WTC11 (cell line): Measurements from ENCODE around the gene MBP. TPM values are rescaled to one million over a fixed set of nuclear protein-coding genes. Genes with fewer than 3 reads are reported as not detected.

Experiments
- ATAC-seq: fragments of 200-7000 bp; cut with Tn5 transposase; 2 replicates; pipeline ENCODE4 v1.10.0; 2021; ENCODE audit warnings: mild to moderate bottlenecking, moderate library complexity
- CTCF ChIA-PET: fragments of 300-600 bp; sonication (Branson Sonifier 250); formaldehyde crosslinking; loops from one replicate; lab custom pipeline; 2021; ENCODE audit warnings: antibody characterized with exemption; lab: Charles Lee
- POLR2A ChIA-PET: fragments of 350-600 bp; sonication (Branson Sonifier 250); formaldehyde crosslinking; loops from one replicate; lab custom pipeline; 2021; ENCODE audit warnings: antibody characterized with exemption; lab: Charles Lee
- DNase-seq: peaks from one replicate; pipeline ENCODE4 v3.0.0; 2021; ENCODE audit warnings: low spot score
- H3K27ac Mint-ChIP-seq: 2 replicates; pipeline ENCODE4 v1.8.0; 2021; ENCODE audit warnings: mixed read lengths
- H3K27me3 Mint-ChIP-seq: 2 replicates; pipeline ENCODE4 v1.8.0; 2021; ENCODE audit warnings: low read depth, mild to moderate bottlenecking, moderate library complexity, mixed read lengths
- H3K36me3 Mint-ChIP-seq: 2 replicates; pipeline ENCODE4 v1.8.0; 2021; ENCODE audit warnings: mixed read lengths
- H3K4me1 Mint-ChIP-seq: 2 replicates; pipeline ENCODE4 v1.8.0; 2022; ENCODE audit warnings: mixed read lengths
- H3K4me3 Mint-ChIP-seq: 2 replicates; pipeline ENCODE4 v1.8.0; 2021; ENCODE audit warnings: mild to moderate bottlenecking, moderate library complexity, mixed read lengths
- H3K9me3 Mint-ChIP-seq: 2 replicates; pipeline ENCODE4 v1.8.0; 2021; ENCODE audit warnings: mixed read lengths
- ATF1 ChIP-seq: sonication (generic); formaldehyde crosslinking; IDR thresholded peaks from 2 replicates; pipeline ENCODE4 v1.8.1; 2023; ENCODE audit warnings: mild to moderate bottlenecking, moderate library complexity, missing genetic modification reagents
- ETV6 ChIP-seq: sonication (generic); formaldehyde crosslinking; IDR thresholded peaks from 2 replicates; pipeline ENCODE4 v1.8.1; 2022; ENCODE audit warnings: mild to moderate bottlenecking, missing genetic modification reagents
- FOXJ3 ChIP-seq: sonication (generic); formaldehyde crosslinking; IDR thresholded peaks from 2 replicates; pipeline ENCODE4 v1.9.0; 2021; ENCODE audit warnings: missing genetic modification reagents, mild to moderate bottlenecking, borderline replicate concordance
- GABPB1 ChIP-seq: sonication (generic); formaldehyde crosslinking; IDR thresholded peaks from 2 replicates; pipeline ENCODE4 v1.8.1; 2023; ENCODE audit warnings: mild to moderate bottlenecking, missing genetic modification reagents
- NFYB ChIP-seq: sonication (generic); formaldehyde crosslinking; conservative IDR thresholded peaks from 2 replicates; pipeline ENCODE4 v1.8.0; 2022; ENCODE audit warnings: low read depth, missing genetic modification reagents
- SMAD3 ChIP-seq: sonication (generic); formaldehyde crosslinking; IDR thresholded peaks from 2 replicates; pipeline ENCODE4 v1.8.0; 2022; ENCODE audit warnings: missing genetic modification reagents, mild to moderate bottlenecking, borderline replicate concordance
- TEAD4 ChIP-seq: sonication (generic); formaldehyde crosslinking; IDR thresholded peaks from 2 replicates; pipeline ENCODE4 v1.8.0; 2022; ENCODE audit warnings: mild to moderate bottlenecking, missing genetic modification reagents
- total RNA-seq: library from RNA; stranded (reverse); gene quantifications from 3 replicates; pipeline ENCODE4 v1.2.3, GENCODE V29; 2021
- TF ChIP-seq, protein P1 (sequence below): sonication (generic); formaldehyde crosslinking; IDR thresholded peaks from 2 replicates; pipeline ENCODE4 v1.8.0; 2023; ENCODE audit warnings: mild to moderate bottlenecking, missing genetic modification reagents
- TF ChIP-seq, protein P2 (sequence below): sonication (generic); formaldehyde crosslinking; conservative IDR thresholded peaks from 2 replicates; pipeline ENCODE4 v1.8.1; 2023; ENCODE audit warnings: mild to moderate bottlenecking, low read depth, missing genetic modification reagents, moderate library complexity
- TF ChIP-seq, protein P3 (sequence below): sonication (generic); formaldehyde crosslinking; IDR thresholded peaks from 2 replicates; pipeline ENCODE4 v1.8.1; 2023; ENCODE audit warnings: mild to moderate bottlenecking, moderate library complexity, missing genetic modification reagents
- TF ChIP-seq, protein P4 (sequence below): fragments of 250-450 bp; sonication (Bioruptor Pico); conservative IDR thresholded peaks from 2 replicates; pipeline ENCODE4 v1.9.0; 2021; ENCODE audit warnings: mild to moderate bottlenecking

Gene MBP
- total RNA-seq, 1 experiment from 2014 or later: 19.6 TPM

DNA sequence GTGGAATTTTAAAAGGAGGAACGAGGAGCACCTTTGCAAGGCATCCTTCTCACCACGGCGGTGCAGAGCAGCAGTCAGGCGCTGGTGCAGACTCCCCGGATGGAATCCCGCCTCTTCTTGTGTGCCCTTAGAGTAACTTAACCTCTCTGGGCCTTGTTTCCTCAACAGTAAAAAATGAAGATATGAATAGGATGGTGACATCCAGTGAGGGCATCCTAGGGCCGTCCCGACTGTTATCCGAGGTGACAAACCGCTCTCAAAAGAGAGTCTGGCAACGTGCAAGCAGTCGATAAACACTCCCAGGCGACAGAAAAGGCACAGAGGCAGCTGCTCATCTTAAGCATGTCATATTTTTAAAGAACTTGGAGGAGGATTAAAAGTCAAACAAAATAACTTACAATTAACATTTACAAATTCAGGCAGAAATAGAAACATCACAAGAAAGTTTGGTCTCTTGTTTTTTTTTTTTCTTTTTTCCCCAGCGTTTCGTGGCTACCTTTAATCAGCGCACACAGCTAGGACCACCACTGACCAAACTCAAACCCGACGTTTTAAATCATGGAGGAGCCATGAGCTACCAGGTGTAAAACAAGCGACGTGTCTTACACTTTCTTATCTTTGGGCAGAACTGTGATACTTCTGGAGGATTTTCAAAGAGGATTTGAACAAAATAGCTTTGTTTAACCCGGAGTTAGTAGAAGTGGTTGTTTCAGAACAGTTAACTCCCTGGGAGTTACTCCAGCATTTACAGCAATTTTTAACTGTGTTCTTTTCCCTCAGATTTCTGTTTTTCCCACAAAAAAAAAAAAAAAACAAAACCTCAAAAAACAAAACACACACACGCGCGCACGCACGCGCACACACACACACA lies 2.1 kb downstream of the MBP start:
- Mint-ChIP-seq H3K27ac (no peak overlapping the region), H3K9me3 (no peaks in the 10 kb centered on the region), H3K4me3 (peak overlapping the region; percentile 82), H3K36me3 (0 out of 2 replicates have a peak, but pooled peaks cover 3% of the 10 kb centered on the region), H3K27me3 (peaks cover 40% of the 10 kb centered on the region), H3K4me1 (peaks cover 31% of the 10 kb centered on the region)
- ATAC-seq (no peak), DNase-seq (no peak)
- POLR2A ChIA-PET: interaction anchor here (0.7 kb wide), 1 partner anchor 36 kb away, joined by 6 read pairs; no protein-coding TSS in a partner anchor
- CTCF ChIA-PET: interaction anchor here (0.7 to 1.7 kb wide), 3 partner anchors 9 to 572 kb away, joined by 3 to 6 read pairs (median 3); no protein-coding TSS in a partner anchor
- TF ChIP-seq FOXJ3 (CRISPR knock-in tag) (no peak), NFYB (CRISPR knock-in tag) (no peak), ETV6 (CRISPR knock-in tag) (no peak), TEAD4 (CRISPR knock-in tag) (no peak)
- TF ChIP-seq, protein P1, sequence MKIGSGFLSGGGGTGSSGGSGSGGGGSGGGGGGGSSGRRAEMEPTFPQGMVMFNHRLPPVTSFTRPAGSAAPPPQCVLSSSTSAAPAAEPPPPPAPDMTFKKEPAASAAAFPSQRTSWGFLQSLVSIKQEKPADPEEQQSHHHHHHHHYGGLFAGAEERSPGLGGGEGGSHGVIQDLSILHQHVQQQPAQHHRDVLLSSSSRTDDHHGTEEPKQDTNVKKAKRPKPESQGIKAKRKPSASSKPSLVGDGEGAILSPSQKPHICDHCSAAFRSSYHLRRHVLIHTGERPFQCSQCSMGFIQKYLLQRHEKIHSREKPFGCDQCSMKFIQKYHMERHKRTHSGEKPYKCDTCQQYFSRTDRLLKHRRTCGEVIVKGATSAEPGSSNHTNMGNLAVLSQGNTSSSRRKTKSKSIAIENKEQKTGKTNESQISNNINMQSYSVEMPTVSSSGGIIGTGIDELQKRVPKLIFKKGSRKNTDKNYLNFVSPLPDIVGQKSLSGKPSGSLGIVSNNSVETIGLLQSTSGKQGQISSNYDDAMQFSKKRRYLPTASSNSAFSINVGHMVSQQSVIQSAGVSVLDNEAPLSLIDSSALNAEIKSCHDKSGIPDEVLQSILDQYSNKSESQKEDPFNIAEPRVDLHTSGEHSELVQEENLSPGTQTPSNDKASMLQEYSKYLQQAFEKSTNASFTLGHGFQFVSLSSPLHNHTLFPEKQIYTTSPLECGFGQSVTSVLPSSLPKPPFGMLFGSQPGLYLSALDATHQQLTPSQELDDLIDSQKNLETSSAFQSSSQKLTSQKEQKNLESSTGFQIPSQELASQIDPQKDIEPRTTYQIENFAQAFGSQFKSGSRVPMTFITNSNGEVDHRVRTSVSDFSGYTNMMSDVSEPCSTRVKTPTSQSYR: no peak

DNA sequence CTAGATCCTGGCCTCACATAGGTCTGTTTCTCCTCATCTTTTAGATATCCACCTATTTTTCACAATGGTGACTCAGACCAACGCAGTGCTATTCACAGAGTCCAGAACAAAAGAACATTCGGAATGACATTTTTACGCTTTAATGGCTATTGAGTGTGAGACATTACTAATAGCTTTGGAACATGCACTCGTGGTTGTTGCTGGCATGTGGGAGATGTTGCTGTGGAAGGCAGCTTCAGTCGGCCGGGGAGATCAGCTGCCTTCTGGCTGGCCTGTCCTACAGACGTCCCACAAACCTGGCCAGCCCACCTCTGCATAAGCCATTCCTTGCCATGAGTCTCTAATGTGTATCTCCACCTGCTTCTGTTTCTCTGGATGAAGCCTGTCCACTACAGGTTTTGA lies 3.4 kb downstream of the MBP start:
- no peak overlapping the region for H3K27ac Mint-ChIP-seq
- H3K27me3 Mint-ChIP-seq: peaks cover 27% of the 10 kb centered on the region
- 0 out of 2 replicates have a peak, but pooled peaks cover 3% of the 10 kb centered on the region for H3K36me3 Mint-ChIP-seq
- ATAC-seq: no peak
- POLR2A ChIA-PET: no interaction called here
- H3K9me3 Mint-ChIP-seq: no peaks in the 10 kb centered on the region
- TF ChIP-seq, protein P2, sequence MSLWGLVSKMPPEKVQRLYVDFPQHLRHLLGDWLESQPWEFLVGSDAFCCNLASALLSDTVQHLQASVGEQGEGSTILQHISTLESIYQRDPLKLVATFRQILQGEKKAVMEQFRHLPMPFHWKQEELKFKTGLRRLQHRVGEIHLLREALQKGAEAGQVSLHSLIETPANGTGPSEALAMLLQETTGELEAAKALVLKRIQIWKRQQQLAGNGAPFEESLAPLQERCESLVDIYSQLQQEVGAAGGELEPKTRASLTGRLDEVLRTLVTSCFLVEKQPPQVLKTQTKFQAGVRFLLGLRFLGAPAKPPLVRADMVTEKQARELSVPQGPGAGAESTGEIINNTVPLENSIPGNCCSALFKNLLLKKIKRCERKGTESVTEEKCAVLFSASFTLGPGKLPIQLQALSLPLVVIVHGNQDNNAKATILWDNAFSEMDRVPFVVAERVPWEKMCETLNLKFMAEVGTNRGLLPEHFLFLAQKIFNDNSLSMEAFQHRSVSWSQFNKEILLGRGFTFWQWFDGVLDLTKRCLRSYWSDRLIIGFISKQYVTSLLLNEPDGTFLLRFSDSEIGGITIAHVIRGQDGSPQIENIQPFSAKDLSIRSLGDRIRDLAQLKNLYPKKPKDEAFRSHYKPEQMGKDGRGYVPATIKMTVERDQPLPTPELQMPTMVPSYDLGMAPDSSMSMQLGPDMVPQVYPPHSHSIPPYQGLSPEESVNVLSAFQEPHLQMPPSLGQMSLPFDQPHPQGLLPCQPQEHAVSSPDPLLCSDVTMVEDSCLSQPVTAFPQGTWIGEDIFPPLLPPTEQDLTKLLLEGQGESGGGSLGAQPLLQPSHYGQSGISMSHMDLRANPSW: no peak
- no peak for TF ChIP-seq GABPB1 (CRISPR knock-in tag)
- TF ChIP-seq, protein P3, sequence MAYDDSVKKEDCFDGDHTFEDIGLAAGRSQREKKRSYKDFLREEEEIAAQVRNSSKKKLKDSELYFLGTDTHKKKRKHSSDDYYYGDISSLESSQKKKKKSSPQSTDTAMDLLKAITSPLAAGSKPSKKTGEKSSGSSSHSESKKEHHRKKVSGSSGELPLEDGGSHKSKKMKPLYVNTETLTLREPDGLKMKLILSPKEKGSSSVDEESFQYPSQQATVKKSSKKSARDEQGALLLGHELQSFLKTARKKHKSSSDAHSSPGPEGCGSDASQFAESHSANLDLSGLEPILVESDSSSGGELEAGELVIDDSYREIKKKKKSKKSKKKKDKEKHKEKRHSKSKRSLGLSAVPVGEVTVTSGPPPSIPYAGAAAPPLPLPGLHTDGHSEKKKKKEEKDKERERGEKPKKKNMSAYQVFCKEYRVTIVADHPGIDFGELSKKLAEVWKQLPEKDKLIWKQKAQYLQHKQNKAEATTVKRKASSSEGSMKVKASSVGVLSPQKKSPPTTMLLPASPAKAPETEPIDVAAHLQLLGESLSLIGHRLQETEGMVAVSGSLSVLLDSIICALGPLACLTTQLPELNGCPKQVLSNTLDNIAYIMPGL (CRISPR knock-in tag): no peak
- CTCF ChIA-PET: no interaction called here
- H3K4me1 Mint-ChIP-seq: peaks cover 42% of the 10 kb centered on the region
- no peak for DNase-seq
- no peak overlapping the region for H3K4me3 Mint-ChIP-seq

DNA sequence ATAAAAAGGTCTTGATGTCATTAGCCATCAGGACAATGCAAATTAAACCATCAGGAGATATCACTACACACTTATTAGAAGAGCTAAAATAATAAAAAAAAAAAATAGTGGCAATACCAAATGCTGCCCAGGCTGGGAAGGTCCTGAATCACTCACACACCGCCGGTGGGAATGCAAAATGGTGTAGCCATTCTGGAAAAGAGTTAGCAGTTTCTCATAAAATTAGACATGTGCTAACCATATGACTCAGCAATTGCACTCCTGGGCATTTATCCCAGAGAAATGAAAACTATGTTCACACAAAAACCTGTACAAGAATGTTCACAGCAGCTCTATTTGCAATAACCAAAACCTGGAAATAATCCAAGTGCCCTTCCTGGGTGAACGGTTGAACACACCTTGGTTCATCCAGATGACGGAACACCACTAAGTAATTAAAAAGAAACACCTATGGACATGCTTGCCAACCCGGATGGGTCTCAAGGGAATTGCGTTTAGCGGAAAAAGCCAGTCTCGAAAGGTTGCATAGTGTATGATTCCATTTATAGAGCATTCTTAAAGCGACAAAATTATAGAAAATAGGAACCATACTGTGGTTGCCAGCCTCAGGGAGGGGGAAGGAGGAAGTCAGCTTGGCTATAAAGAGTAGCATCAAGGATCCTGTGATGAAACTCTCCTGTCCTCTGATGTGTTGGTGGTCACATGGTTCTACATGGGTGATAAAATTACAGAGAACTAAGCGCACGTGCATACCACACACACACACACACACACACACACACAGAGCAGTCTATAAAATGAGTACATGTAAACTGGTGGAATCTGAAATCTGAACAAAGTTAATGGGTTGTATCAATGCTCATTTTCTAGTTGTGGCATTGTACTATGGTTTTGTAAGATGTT lies 4.6 kb downstream of the MBP start:
- H3K27ac Mint-ChIP-seq: no peak overlapping the region
- H3K4me3 Mint-ChIP-seq: no peak overlapping the region
- POLR2A ChIA-PET: no interaction called here
- ATAC-seq: no peak
- H3K4me1 Mint-ChIP-seq: peaks cover 43% of the 10 kb centered on the region
- CTCF ChIA-PET: no interaction called here
- H3K27me3 Mint-ChIP-seq: peaks cover 16% of the 10 kb centered on the region
- no peak for DNase-seq
- H3K36me3 Mint-ChIP-seq: 0 out of 2 replicates have a peak, but pooled peaks cover 3% of the 10 kb centered on the region
- no peaks in the 10 kb centered on the region for H3K9me3 Mint-ChIP-seq
- TF ChIP-seq NFYB (CRISPR knock-in tag): no peak
- TF ChIP-seq, protein P4, sequence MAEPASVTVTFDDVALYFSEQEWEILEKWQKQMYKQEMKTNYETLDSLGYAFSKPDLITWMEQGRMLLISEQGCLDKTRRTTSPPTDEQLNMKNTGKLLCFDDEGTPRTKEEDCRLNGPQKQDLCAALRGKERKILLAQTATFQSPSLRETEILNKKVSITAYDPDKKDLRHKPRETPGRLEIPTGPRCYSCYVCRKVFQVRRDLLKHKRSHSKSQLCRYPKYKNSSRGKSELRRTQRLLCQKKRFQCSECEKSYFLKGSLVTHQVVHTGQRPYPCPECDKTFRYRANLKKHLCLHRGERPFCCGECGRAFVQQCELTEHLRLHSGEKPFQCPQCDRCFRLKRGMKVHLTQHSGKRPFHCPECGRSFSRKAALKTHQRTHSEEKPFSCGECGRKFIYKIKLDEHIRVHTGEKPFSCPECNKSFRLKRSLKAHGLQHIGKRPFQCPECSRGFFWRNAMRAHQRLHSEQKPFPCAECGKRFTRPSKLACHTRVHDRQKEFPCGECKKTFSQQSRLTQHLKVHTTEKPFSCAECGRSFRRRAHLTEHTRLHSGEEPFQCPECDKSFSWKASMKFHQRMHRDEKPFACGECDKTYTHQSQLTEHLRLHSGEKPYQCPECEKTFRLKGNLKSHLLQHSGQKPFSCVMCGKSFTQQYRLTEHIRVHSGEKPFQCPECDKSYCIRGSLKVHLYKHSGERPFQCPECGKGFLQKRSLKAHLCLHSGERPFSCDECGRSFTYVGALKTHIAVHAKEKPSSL (CRISPR knock-in tag): no peak
- TF ChIP-seq, protein P2: no peak
- TF ChIP-seq SMAD3: no peak
- no peak for TF ChIP-seq ATF1 (CRISPR knock-in tag)
